Measurements from ENCODE around the gene IQSEC1. TPM values are rescaled to one million over a fixed set of nuclear protein-coding genes. Genes with fewer than 3 reads are reported as not detected.

The IQSEC1 gene
- total and polyA plus RNA-seq, 2 donors = 9.4 to 21.9 TPM

DNA sequence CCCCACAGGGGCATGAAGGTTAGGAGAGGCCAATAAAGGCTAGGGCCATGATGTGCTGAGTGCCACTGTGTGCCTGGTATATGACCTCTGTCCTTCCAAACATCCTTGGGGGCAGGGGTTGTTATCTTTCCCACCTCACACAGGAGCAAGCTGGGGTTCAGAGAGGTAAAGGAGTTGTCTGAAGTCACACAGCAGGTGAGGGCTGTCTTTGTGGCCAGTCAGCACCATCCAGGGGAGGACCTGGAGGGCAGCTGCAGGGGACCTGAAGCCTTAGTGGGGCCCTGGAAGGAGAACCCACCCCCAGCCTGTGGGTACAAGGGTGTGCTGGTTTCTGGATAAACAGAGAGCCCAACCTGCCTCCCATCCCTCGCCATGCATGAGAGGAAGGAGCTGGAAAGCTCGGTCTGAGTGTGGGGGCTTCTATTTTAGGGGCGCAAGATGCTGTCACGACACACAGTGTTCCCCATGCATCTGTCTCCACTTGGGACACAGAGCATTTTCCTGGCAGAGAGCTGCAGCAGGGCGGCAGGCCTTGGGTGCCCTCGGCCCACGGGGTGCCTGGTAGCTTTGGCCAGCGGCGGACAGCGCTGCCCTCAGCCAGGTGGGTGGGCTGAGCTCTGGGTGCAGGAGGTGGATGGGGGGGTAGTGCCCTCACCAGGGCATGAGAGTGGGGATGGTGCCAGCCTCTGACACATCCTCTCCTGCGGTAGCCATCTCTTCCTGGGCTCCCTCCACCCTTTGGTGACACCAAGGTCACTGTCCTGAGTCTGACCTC is 14.7 kb downstream of the IQSEC1 start:
- peak overlapping the region in 1 of 2 donors; percentile 30 for H3K27ac ChIP-seq (ENCODE audit: low read depth in 1 of 2, low read length in 1 of 2)
- H3K4me3 ChIP-seq (ENCODE audit: low read length in 2 of 2) = no peak overlapping the region
- H3K4me1 ChIP-seq (ENCODE audit: control insufficient read depth in 2 of 2, insufficient read depth in 2 of 2, low read length in 2 of 2) = peaks cover 9 to 25% of the 10 kb centered on the region in 2 donors
- 97% methylated on average over 11 of the region's 11 CpGs for WGBS
- no peaks in the 10 kb centered on the region for H3K27me3 ChIP-seq (ENCODE audit: control insufficient read depth in 2 of 2, insufficient read depth in 1 of 2, low read length in 1 of 2)
- DNase-seq (ENCODE audit: low read depth in 6 of 9, low spot score in 9 of 9) = no peak
- no peaks in the 10 kb centered on the region for H3K36me3 ChIP-seq (ENCODE audit: control insufficient read depth in 2 of 2, insufficient read depth in 2 of 2, low read length in 1 of 2)
- H3K9me3 ChIP-seq (ENCODE audit: control insufficient read depth in 2 of 2, insufficient read depth in 1 of 2, low read length in 1 of 2) = no peaks in the 10 kb centered on the region

DNA sequence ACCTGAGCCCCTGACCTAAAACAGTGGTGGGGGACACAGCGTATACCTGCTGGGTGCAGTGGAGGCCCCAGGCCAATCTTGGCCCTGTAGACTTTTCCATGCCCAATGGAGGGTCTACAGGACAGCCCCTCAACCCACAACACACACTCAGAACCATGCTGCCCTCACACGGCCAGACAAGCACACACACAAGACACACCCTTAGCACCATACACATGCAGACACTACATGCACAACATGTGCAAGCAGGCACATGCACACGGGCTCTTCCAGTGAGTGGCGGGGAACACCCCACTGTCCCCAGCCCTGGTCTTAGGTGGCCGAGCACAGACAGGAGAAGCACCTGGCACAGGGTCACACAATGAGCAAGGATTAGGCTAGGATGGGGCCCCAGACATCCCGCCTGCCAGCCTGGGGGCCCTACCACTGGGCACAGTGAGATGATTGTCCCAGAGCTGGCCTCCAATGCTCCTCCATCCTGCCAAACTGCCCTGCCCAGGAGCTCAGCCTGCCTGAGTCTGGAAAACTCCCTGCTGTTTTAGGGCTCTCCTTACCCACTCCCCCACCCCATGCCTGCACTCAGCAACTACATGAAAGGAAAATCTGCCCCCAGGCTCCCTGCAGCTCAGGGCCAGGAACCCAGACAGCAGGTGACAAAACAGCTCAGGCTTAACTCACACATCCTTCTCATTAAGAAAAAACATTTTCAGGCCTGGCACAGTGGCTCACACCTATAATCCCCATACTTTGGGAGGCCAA is 15.8 kb downstream of the IQSEC1 start:
- DNase-seq (ENCODE audit: low read depth in 6 of 9, low spot score in 9 of 9) = peak in 2 of 9 donors; percentile 42 to 68
- WGBS = 92% methylated on average over 6 of the region's 6 CpGs

DNA sequence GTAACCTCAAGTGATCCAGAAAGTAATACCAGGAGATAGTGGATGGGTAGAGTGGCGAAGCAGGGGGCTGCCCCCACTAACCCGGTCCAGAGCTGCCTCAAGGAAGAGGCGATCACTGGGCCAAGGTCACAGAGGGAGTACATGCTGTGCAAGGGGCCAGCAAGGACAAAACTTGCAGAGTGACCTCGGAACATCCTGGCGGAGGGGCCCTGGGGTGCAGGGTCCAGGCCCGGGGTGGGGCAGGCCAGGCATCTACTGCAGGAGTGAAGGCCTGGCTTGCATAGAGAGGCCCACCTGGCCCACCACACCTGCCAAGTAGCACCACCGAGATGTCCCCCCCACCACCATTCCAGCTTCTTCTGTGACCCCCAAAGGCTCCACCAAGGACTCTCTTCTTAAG is 17.6 kb downstream of the IQSEC1 start:
- DNase-seq (ENCODE audit: low read depth in 6 of 9, low spot score in 9 of 9) = no peak
- peaks cover 28 to 52% of the 10 kb centered on the region in 2 donors for H3K4me1 ChIP-seq (ENCODE audit: control insufficient read depth in 2 of 2, insufficient read depth in 2 of 2, low read length in 2 of 2)
- no peaks in the 10 kb centered on the region for H3K27me3 ChIP-seq (ENCODE audit: control insufficient read depth in 2 of 2, insufficient read depth in 1 of 2, low read length in 1 of 2)
- no peaks in the 10 kb centered on the region for H3K9me3 ChIP-seq (ENCODE audit: control insufficient read depth in 2 of 2, insufficient read depth in 1 of 2, low read length in 1 of 2)
- H3K27ac ChIP-seq (ENCODE audit: low read depth in 1 of 2, low read length in 1 of 2) = no peak overlapping the region
- WGBS = 98% methylated on average over 7 of the region's 7 CpGs
- H3K36me3 ChIP-seq (ENCODE audit: control insufficient read depth in 2 of 2, insufficient read depth in 2 of 2, low read length in 1 of 2) = no peaks in the 10 kb centered on the region
- no peak overlapping the region for H3K4me3 ChIP-seq (ENCODE audit: low read length in 2 of 2)

More for the DNA sequence above, 15.8 kb downstream of the IQSEC1 start:
- H3K27me3 ChIP-seq (ENCODE audit: control insufficient read depth in 2 of 2, insufficient read depth in 1 of 2, low read length in 1 of 2) = no peaks in the 10 kb centered on the region
- no peaks in the 10 kb centered on the region for H3K9me3 ChIP-seq (ENCODE audit: control insufficient read depth in 2 of 2, insufficient read depth in 1 of 2, low read length in 1 of 2)
- no peak overlapping the region for H3K27ac ChIP-seq (ENCODE audit: low read depth in 1 of 2, low read length in 1 of 2)
- H3K36me3 ChIP-seq (ENCODE audit: control insufficient read depth in 2 of 2, insufficient read depth in 2 of 2, low read length in 1 of 2) = no peaks in the 10 kb centered on the region
- no peak overlapping the region for H3K4me3 ChIP-seq (ENCODE audit: low read length in 2 of 2)
- H3K4me1 ChIP-seq (ENCODE audit: control insufficient read depth in 2 of 2, insufficient read depth in 2 of 2, low read length in 2 of 2) = peaks cover 14 to 34% of the 10 kb centered on the region in 2 donors

DNA sequence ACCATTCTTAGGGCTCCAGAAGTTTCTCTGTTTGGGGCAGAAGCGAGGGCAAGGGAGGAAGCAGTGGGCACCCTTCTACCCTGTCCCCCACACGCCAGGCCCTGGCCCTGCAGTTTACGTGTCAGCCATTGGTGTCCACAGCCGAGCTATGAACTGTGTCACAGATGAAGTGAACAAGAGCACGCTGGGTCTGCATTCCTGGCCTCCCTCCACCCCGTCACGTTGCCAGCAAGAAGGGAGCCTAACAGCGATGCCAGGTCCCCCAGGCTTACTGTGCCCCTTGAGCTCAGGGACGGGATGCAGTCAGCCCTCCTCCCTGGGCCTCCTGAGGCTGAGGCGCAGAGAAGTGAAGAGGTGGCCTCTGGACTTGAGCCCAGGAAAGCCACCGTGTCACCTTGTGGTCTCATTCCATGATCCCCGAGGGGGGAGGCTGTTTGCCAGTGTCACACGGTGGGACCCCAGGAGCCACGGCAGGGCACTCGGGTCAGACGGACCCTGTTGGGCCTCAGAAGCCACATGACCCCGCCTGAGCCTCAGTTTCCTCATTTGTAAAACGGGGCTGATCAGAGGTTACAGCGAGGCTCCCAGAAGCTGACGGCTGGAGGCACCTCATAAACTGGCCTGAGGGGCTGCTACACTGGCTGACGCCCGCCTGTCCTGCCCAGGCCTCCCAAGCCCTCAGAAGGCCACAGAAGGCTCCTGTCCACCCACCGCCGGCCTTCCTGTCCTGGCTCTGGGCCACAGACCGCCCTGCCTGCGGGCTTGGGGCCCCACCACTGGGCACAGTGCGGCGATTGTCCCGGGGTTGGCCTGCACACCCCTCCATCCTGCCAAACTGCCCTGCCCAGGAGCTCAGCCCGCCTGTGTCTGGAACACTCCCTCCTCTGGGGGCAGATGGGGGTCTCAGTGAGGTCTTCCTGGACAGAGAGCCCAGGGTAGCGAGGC is 18.6 kb downstream of the IQSEC1 start:
- DNase-seq (ENCODE audit: low read depth in 6 of 9, low spot score in 9 of 9) = no peak

DNA sequence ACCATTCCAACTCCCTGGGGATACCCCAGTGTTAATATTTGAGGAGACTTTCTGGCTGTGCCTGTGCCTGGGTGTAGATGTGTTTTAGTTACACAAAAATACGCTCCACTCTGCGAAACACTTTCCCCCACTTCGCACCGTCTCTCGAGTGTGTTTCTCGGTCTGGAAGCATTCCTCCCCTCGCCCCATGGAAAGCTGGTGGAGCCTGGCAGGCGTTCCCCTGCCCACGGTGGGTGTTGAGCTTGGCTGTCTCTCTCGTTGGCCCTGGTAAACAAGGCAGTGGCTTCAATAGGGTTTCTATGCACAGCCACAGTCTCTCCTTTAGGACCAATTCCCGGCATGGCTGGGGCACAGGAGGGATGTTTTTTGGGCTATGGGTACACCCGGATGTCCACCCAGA is 19.3 kb downstream of the IQSEC1 start:
- no peak overlapping the region for H3K4me3 ChIP-seq (ENCODE audit: low read length in 2 of 2)
- no peak overlapping the region for H3K27ac ChIP-seq (ENCODE audit: low read depth in 1 of 2, low read length in 1 of 2)
- peaks cover 32 to 68% of the 10 kb centered on the region in 2 donors for H3K4me1 ChIP-seq (ENCODE audit: control insufficient read depth in 2 of 2, insufficient read depth in 2 of 2, low read length in 2 of 2)
- no peaks in the 10 kb centered on the region for H3K36me3 ChIP-seq (ENCODE audit: control insufficient read depth in 2 of 2, insufficient read depth in 2 of 2, low read length in 1 of 2)
- no peak for DNase-seq (ENCODE audit: low read depth in 6 of 9, low spot score in 9 of 9)
- H3K27me3 ChIP-seq (ENCODE audit: control insufficient read depth in 2 of 2, insufficient read depth in 1 of 2, low read length in 1 of 2) = no peaks in the 10 kb centered on the region
- no peaks in the 10 kb centered on the region for H3K9me3 ChIP-seq (ENCODE audit: control insufficient read depth in 2 of 2, insufficient read depth in 1 of 2, low read length in 1 of 2)
- 96% methylated on average over 12 of the region's 12 CpGs for WGBS

More for the DNA sequence above, 18.6 kb downstream of the IQSEC1 start:
- Histone ChIP-seq H3K27ac (ENCODE audit: low read depth in 1 of 2, low read length in 1 of 2) (no peak overlapping the region), H3K4me1 (ENCODE audit: control insufficient read depth in 2 of 2, insufficient read depth in 2 of 2, low read length in 2 of 2) (peaks cover 32 to 62% of the 10 kb centered on the region in 2 donors), H3K4me3 (ENCODE audit: low read length in 2 of 2) (no peak overlapping the region), H3K9me3 (ENCODE audit: control insufficient read depth in 2 of 2, insufficient read depth in 1 of 2, low read length in 1 of 2) (no peaks in the 10 kb centered on the region), H3K27me3 (ENCODE audit: control insufficient read depth in 2 of 2, insufficient read depth in 1 of 2, low read length in 1 of 2) (no peaks in the 10 kb centered on the region), H3K36me3 (ENCODE audit: control insufficient read depth in 2 of 2, insufficient read depth in 2 of 2, low read length in 1 of 2) (no peaks in the 10 kb centered on the region)
- 97% methylated on average over 31 of the region's 31 CpGs for WGBS

DNA sequence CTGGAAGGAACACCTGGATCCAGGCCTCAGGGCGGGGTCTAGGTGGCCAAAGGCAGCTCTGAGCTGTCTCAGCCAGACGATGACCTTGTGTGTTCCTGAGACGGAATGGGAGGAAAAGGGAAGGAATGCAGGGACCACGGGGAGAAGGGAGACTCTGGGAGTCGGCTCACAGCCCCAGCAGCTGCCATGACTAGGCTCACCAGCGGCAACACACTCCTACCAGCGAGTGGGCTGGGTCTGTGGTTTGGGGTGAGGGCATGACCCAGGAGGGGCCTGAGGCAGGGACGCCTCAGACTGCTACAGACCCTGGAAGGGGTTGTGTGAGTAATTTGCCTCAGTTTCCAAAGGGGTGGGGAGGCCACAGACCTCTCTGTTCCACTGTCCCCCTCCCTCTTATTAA is 19.8 kb downstream of the IQSEC1 start:
- WGBS = 22% methylated on average over 8 of the region's 8 CpGs
- Histone ChIP-seq H3K9me3 (ENCODE audit: control insufficient read depth in 2 of 2, insufficient read depth in 1 of 2, low read length in 1 of 2) (no peaks in the 10 kb centered on the region), H3K4me3 (ENCODE audit: low read length in 2 of 2) (no peak overlapping the region), H3K4me1 (ENCODE audit: control insufficient read depth in 2 of 2, insufficient read depth in 2 of 2, low read length in 2 of 2) (peaks cover 32 to 68% of the 10 kb centered on the region in 2 donors), H3K27ac (ENCODE audit: low read depth in 1 of 2, low read length in 1 of 2) (no peak overlapping the region), H3K27me3 (ENCODE audit: control insufficient read depth in 2 of 2, insufficient read depth in 1 of 2, low read length in 1 of 2) (no peaks in the 10 kb centered on the region), H3K36me3 (ENCODE audit: control insufficient read depth in 2 of 2, insufficient read depth in 2 of 2, low read length in 1 of 2) (no peaks in the 10 kb centered on the region)
- no peak for DNase-seq (ENCODE audit: low read depth in 6 of 9, low spot score in 9 of 9)

DNA sequence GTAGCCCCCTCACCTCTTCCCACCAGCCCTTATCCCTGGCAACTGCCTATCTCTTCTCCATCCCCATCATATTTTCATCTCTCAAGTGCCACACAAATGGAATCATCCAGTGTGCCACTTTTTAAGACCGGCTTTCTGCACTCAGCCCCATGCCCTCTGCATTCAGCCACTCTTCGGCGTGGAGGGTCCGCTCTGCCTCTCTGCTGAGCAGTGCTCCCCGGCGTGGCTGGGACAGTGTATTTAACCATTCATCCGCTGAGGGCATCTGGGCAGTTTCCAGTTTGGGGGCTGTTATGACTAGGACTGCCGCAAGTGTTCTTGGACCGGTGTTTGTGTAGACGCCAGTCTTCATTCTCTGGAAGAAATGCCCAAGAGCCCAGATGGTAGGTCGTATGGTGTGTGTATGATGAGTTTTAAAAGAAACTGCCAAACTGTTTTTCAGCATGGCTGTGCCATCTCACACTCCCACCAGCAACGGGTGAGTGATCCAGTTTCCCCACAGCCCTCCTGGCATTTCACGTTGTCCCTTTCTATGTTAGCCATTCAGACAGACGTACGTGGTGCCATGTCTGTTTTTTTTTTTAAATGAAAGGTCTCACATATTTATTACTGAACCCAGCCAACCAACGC is 20.9 kb downstream of the IQSEC1 start:
- Histone ChIP-seq H3K4me3 (ENCODE audit: low read length in 2 of 2) (no peak overlapping the region), H3K9me3 (ENCODE audit: control insufficient read depth in 2 of 2, insufficient read depth in 1 of 2, low read length in 1 of 2) (no peaks in the 10 kb centered on the region), H3K27me3 (ENCODE audit: control insufficient read depth in 2 of 2, insufficient read depth in 1 of 2, low read length in 1 of 2) (no peaks in the 10 kb centered on the region), H3K36me3 (ENCODE audit: control insufficient read depth in 2 of 2, insufficient read depth in 2 of 2, low read length in 1 of 2) (no peaks in the 10 kb centered on the region), H3K4me1 (ENCODE audit: control insufficient read depth in 2 of 2, insufficient read depth in 2 of 2, low read length in 2 of 2) (peaks cover 28 to 68% of the 10 kb centered on the region in 2 donors), H3K27ac (ENCODE audit: low read depth in 1 of 2, low read length in 1 of 2) (no peak overlapping the region)
- no peak for DNase-seq (ENCODE audit: low read depth in 6 of 9, low spot score in 9 of 9)
- 96% methylated on average over 16 of the region's 16 CpGs for WGBS

DNA sequence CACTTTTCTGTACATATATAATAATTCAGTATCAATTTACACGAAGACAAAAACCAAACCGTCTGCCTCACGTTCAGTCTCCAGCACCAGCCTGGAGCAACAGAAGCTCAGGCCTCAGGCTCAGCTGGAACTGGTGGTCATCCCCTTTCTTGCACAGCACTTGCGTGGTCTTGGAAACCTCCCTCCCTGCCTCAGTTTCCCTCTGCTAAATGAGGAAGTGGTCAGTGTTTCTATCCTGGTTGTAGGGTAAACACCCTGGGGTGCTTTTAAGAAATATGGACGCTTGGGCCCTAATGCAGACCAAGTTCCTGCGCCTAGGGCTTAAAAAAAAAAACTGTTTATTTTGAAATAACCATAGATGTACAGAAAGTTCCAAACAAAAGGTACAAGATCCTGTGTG is 21.6 kb downstream of the IQSEC1 start:
- WGBS = 93% methylated on average over 6 of the region's 6 CpGs
- H3K9me3 ChIP-seq (ENCODE audit: control insufficient read depth in 2 of 2, insufficient read depth in 1 of 2, low read length in 1 of 2) = no peaks in the 10 kb centered on the region
- DNase-seq (ENCODE audit: low read depth in 6 of 9, low spot score in 9 of 9) = no peak
- peaks cover 34 to 73% of the 10 kb centered on the region in 2 donors for H3K4me1 ChIP-seq (ENCODE audit: control insufficient read depth in 2 of 2, insufficient read depth in 2 of 2, low read length in 2 of 2)
- no peaks in the 10 kb centered on the region for H3K36me3 ChIP-seq (ENCODE audit: control insufficient read depth in 2 of 2, insufficient read depth in 2 of 2, low read length in 1 of 2)
- H3K4me3 ChIP-seq (ENCODE audit: low read length in 2 of 2) = no peak overlapping the region
- H3K27ac ChIP-seq (ENCODE audit: low read depth in 1 of 2, low read length in 1 of 2) = no peak overlapping the region
- H3K27me3 ChIP-seq (ENCODE audit: control insufficient read depth in 2 of 2, insufficient read depth in 1 of 2, low read length in 1 of 2) = no peaks in the 10 kb centered on the region

All from thymus (tissue), 11 donors.